ENCODE measurements around the gene DCAKD. TPM values are rescaled to one million over a fixed set of nuclear protein-coding genes. Genes with fewer than 3 reads are reported as not detected.

DCAKD gene
- total RNA-seq, 3 donors from 2014 or later (not counting 1 experiment from before 2014, with no cell fraction given): 15.4 to 21.4 (median 21.1) TPM

- Mint-ChIP-seq H3K27me3 (ENCODE audit: low read depth in 2 of 2) (no peaks in the 10 kb centered on the region), H3K4me3 (no peak overlapping the region), H3K4me1 (no peaks in the 10 kb centered on the region), H3K27ac (no peak overlapping the region), H3K9me3 (no peaks in the 10 kb centered on the region), H3K36me3 (no peaks in the 10 kb centered on the region)
- ATAC-seq (no peak), DNase-seq (no peak)
- intact Hi-C loops (cut with micrococcal nuclease): no loop called here
- Histone ChIP-seq H3K27me3 (ENCODE audit: control insufficient read depth, insufficient read depth, low read length) (no peaks in the 10 kb centered on the region), H3K36me3 (ENCODE audit: control insufficient read depth, insufficient read depth, low read length) (peaks cover 38% of the 10 kb centered on the region), H3K4me3 (ENCODE audit: low read length) (no peak overlapping the region), H3K9me3 (ENCODE audit: control insufficient read depth, insufficient read depth, low read length) (no peaks in the 10 kb centered on the region), H3K27ac (ENCODE audit: low read length) (no peak overlapping the region), H3K4me1 (ENCODE audit: control insufficient read depth, insufficient read depth, low read length) (no peaks in the 10 kb centered on the region)
- WGBS (ENCODE audit: insufficient coverage): 92% methylated on average over 7 of the region's 7 CpGs
- TF ChIP-seq, protein P1, sequence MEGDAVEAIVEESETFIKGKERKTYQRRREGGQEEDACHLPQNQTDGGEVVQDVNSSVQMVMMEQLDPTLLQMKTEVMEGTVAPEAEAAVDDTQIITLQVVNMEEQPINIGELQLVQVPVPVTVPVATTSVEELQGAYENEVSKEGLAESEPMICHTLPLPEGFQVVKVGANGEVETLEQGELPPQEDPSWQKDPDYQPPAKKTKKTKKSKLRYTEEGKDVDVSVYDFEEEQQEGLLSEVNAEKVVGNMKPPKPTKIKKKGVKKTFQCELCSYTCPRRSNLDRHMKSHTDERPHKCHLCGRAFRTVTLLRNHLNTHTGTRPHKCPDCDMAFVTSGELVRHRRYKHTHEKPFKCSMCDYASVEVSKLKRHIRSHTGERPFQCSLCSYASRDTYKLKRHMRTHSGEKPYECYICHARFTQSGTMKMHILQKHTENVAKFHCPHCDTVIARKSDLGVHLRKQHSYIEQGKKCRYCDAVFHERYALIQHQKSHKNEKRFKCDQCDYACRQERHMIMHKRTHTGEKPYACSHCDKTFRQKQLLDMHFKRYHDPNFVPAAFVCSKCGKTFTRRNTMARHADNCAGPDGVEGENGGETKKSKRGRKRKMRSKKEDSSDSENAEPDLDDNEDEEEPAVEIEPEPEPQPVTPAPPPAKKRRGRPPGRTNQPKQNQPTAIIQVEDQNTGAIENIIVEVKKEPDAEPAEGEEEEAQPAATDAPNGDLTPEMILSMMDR (IDR thresholded peaks at IDR 0.05): no peak
Measured at GRCh38 chr17:45029096-45029495, 22.3 kb downstream of the DCAKD start.

DNA sequence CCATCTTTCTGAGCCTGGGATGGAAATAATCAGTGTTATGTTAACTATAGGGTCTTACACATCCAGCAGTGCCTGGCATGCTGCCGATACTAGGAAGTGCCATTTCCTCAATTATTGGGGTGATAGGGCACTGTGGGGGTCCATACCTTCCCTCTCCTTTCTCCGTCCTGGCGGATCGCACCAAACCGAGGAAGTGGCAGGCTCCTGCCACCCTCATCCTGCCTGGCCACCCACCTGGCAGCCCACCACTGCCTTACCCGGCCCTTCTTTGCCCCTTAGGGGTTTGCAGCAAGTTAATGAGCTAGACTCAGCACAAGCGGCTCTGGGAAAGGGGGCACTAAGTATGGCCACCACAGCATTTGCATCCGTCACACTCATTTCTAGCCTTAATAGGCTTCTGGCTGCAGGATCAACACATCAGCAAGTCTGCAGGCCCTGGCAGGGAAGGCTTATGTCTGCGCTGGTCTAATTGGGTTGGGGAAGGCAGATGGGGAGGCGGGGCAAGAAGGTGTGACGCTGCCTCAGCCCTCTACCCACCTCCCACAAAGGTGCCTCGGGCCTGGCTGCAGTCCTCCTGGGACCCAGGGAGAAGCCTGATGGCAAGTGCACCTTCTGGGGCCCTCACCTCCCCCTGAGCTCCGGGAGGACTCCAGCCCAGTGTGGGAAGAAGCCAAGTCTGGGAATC lies 28.6 kb downstream of the DCAKD start:
- H3K4me3 ChIP-seq (ENCODE audit: low read length): no peak overlapping the region
- peaks cover 31% of the 10 kb centered on the region for H3K27me3 ChIP-seq (ENCODE audit: control insufficient read depth, insufficient read depth, low read length)
- no peak overlapping the region for H3K27ac ChIP-seq (ENCODE audit: low read length)
- TF ChIP-seq, protein P1 (IDR thresholded peaks at IDR 0.05): no peak
- ATAC-seq (no peak), DNase-seq (no peak)
- no peaks in the 10 kb centered on the region for H3K36me3 Mint-ChIP-seq
- WGBS (ENCODE audit: insufficient coverage): 88% methylated on average over 12 of the region's 13 CpGs
- peaks cover 2% of the 10 kb centered on the region for H3K36me3 ChIP-seq (ENCODE audit: control insufficient read depth, insufficient read depth, low read length)
- peak overlapping the region; percentile 31 for H3K4me3 Mint-ChIP-seq
- no peak overlapping the region for H3K27ac Mint-ChIP-seq
- intact Hi-C loops (cut with micrococcal nuclease): loop anchor here (1.0 to 2.0 kb wide), 2 partner anchors 243 to 248 kb away; no protein-coding TSS in a partner anchor
- H3K9me3 Mint-ChIP-seq: no peaks in the 10 kb centered on the region
- H3K27me3 Mint-ChIP-seq (ENCODE audit: low read depth in 2 of 2): peaks cover 16 to 24% of the 10 kb centered on the region in 2 donors
- H3K9me3 ChIP-seq (ENCODE audit: control insufficient read depth, insufficient read depth, low read length): no peaks in the 10 kb centered on the region
- peaks cover 12 to 25% of the 10 kb centered on the region in 2 donors for H3K4me1 Mint-ChIP-seq
- H3K4me1 ChIP-seq (ENCODE audit: control insufficient read depth, insufficient read depth, low read length): peaks cover 25% of the 10 kb centered on the region

GRCh38 chr17:45022288-45022648 lies 29.2 kb downstream of the DCAKD start:
- Histone ChIP-seq H3K4me1 (ENCODE audit: control insufficient read depth, insufficient read depth, low read length) (peaks cover 25% of the 10 kb centered on the region), H3K27me3 (ENCODE audit: control insufficient read depth, insufficient read depth, low read length) (peaks cover 34% of the 10 kb centered on the region), H3K4me3 (ENCODE audit: low read length) (no peak overlapping the region), H3K9me3 (ENCODE audit: control insufficient read depth, insufficient read depth, low read length) (no peaks in the 10 kb centered on the region), H3K36me3 (ENCODE audit: control insufficient read depth, insufficient read depth, low read length) (peaks cover 1% of the 10 kb centered on the region), H3K27ac (ENCODE audit: low read length) (no peak overlapping the region)
- Mint-ChIP-seq H3K36me3 (no peaks in the 10 kb centered on the region), H3K9me3 (no peaks in the 10 kb centered on the region), H3K4me1 (peaks cover 12 to 25% of the 10 kb centered on the region in 2 donors), H3K4me3 (no peak overlapping the region), H3K27ac (no peak overlapping the region), H3K27me3 (ENCODE audit: low read depth in 2 of 2) (peaks cover 16 to 24% of the 10 kb centered on the region in 2 donors)
- DNase-seq (no peak), ATAC-seq (peak in 1 of 3 donors; percentile 3)
- intact Hi-C loops (cut with micrococcal nuclease): loop anchor here (1.0 to 2.0 kb wide), 2 partner anchors 243 to 247 kb away; no protein-coding TSS in a partner anchor
- TF ChIP-seq, protein P1 (IDR thresholded peaks at IDR 0.05): peak; percentile 62
- WGBS (ENCODE audit: insufficient coverage): 77% methylated on average over 8 of the region's 8 CpGs

Data from natural killer cell (primary cell).